Endothelial cell of hepatic sinusoid (primary cell): ENCODE measurements around the gene TMEM176B.

Experiments used
- in situ Hi-C: cut with HindIII; loops from 2 replicates; pipeline ENCODE4 v1.10.0; 2017; ENCODE audit warnings: low sequenced_read_pairs

TMEM176B gene

DNA sequence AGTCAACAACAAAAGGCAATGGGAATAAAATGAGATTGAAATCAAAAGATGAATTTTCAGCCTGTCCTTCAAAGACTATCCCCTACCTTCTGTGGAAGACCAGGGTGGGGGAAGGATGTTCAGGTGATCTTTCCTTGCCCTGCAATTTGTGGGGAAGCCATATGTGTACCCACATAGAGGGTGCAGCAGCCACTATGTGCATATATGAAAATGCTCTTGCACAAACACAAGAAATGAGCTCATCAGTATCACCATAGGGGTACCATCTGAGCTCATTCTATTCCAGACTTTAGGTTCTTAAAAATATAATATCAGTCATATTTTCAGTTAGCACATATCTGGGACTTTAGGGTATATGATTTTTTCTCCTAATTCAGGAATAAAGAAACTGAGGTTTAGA is 45.2 kb downstream of the TMEM176B start:
- in situ Hi-C loops: no loop called here

DNA sequence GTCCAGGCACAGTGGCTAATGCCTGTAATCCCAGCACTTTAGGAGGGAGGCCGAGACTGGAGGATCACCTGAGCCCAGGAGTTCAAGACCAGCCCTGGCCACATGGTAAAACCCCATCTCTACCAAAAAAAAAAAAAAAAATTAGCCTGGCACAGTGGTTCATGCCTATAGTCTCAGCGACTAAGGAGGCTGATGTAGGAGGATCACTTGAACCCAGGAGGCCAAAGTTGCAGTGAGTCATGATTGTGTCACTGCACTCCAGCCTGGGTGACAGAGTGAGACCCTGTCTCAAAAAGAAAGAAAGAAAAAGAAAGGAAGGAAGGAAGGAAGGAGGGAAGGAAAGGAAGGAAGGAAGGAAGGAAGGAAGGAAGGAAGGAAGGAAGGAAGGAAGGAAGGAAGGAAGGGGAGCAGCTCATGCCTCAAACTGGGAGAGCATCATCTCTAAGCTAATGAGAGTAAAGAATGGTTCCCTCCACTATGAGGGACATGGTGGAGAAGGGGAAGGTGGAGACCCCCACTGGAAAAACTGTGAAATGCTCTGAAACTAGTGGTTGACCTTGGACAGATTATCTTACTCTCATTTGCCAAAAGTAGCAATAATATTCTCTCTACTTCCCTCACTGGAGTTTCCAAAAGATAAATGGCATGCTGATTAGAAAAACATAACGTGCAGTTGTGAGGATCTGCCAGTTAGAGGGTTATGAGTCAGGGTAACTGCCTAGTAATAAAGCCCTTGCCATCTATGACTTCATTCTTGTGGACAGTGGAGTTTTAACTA is 46.1 kb downstream of the TMEM176B start:
- in situ Hi-C loops: no loop called here

DNA sequence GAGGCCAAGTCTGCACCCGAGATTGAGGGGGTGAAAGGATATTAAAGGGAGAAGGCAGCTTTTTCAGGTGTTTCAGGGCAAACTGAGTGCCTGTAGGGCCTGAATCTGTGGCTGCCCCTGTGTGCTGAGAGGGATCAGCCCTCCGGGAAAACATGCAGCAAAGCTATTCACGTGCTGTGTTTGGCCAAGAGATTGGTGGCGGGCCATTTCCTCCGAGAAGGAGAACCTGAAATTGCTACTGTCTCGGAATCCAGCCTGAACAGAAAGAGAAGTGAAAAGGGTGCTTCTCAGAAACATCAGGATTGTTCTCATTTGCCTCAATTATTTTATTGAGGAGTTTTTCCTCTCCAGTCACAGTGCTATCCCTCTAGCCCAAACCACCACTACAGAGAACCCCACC is 46.9 kb downstream of the TMEM176B start:
- in situ Hi-C loops: no loop called here

DNA sequence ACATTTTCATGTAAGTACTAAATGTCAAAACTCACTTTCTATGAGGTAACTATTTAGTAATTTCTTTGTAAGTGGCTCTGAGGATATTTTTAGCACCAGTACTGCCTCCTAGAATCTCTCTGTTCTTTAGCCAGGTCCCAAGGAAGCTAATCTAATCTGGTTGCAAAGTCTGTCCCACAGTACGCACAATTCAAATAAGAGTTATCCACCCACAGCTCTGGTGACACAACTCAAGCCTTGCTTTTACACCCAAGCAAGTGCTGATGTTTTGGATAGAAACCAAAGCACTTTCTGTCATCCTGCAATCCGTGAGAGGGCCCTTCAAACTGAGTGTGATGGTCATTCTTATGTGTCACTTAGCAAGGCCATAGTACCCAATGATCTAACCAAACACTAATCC is 48.5 kb downstream of the TMEM176B start:
- in situ Hi-C loops: no loop called here

DNA sequence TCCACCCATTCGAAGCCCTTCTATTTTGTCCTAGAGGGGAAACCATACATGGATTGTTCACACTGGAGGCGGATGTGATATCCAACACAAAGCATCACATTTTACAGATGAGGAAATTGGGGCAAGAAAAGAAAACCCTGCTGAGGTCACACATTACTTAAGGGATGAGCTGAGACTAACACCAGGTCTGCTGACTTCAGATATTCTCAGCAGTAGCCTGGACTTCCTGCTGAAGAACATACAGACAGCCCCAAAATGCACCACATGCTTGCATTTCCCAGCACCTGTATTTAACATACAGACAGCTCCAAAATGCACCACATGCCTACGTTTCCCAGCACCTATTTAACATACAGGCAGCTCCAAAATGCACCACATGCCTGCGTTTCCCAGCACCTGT is 51.8 kb downstream of the TMEM176B start:
- in situ Hi-C loops: no loop called here

DNA sequence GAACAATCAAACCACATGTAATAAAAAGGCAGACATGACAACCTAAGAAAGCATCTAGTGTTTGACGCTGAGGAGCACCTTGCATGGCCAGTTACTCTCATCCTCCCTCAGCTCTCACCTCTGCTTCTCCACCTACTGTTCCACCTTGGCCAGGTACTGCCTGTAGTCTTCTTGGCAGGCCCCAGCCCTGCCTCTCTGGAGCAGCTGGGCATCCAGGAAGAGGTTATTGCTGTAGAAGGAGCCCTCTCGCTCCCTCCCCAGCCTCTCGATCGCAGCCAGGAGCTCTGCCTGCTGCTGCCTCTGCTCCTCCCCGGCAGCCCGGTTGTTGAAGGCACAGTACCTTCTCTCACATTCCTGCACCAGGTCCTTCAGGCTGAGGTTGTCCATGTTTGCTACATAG is 53.2 kb downstream of the TMEM176B start:
- in situ Hi-C loops: no loop called here

DNA sequence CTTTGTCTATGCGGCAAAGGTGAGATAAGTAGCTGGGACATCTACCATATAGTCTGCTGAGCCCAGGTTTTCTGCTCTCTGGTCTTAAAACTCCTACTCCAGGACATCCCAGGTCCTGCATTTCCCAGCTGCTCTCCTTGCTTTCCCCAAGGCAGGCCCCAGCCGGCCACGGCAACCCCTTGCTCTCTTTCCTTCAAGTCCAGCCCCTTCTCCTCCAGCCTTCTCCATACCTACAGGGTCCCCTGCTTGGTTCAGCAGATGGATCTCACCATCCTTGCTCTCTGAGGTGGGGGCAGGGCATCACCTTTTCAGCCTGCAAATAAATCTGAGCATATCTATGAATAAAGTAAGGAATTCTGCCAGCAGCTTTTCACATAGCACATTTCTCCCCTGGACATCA is 54.3 kb downstream of the TMEM176B start:
- in situ Hi-C loops: no loop called here

DNA sequence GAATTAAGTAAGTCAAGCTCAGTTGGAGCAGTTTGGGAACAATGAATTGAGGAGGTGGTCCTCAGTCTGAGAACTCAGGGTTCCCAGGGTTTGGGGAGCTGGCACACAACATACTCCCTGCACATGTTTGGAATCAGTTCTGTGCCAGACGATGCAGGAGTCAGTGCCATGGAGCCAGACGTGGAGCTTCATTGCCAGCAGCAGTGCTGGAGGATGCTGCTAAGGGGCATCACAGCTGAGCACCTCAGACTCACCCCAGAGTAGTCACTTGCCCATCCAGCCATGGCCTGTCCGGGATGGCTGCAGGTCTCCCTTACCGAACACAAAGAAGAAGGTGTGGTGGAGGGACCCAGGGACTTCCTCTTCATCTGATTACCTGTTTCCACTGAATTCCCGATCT is 55.1 kb downstream of the TMEM176B start:
- in situ Hi-C loops: no loop called here

DNA sequence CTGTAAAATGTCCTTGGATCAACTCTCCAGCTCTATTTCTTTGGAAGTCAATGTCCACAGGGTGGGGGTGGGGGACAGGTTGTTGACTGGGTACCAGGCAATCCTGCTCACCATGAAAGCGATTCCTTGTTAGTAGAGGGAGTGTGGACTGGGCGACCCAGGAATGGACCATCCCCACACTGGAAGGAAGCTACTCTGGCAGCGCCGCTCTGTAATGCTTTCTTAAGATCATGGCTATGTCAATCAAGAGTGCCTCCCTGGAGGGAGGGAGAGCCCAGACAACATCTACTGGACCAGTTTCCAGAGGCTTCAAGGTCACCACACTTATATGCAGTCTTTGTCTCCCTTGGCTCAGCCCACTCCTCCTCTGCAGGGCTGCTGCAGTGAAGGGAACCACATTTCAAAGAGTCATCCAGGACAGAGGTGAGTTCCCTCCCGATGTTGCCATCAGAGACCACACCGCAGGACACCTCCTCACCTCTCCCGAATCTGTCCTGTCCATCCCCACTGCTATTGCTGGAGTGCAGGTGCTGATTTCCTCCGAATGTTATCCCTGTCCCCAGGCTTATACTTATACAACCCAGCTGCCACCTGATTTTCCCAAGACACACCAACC is 56.0 kb downstream of the TMEM176B start:
- in situ Hi-C loops: no loop called here

DNA sequence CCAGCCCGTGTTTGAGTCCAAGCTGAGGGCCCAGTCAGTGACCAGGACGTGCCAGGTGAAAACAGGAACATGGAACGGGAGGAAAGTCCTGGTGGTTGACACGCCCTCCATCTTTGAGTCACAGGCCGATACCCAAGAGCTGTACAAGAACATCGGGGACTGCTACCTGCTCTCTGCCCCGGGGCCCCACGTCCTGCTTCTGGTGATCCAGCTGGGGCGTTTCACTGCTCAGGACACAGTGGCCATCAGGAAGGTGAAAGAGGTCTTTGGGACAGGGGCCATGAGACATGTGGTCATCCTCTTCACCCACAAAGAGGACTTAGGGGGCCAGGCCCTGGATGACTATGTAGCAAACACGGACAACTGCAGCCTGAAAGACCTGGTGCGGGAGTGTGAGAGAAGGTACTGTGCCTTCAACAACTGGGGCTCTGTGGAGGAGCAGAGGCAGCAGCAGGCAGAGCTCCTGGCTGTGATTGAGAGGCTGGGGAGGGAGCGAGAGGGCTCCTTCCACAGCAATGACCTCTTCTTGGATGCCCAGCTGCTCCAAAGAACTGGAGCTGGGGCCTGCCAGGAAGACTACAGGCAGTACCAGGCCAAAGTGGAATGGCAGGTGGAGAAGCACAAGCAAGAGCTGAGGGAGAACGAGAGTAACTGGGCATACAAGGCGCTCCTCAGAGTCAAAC is 57.7 kb downstream of the TMEM176B start:
- in situ Hi-C loops: no loop called here
